Colonic mucosa (tissue), 4 donors: ENCODE data around the gene CLDN34. TPM values are rescaled to one million over a fixed set of nuclear protein-coding genes. Genes with fewer than 3 reads are reported as not detected.

Experiments
- DNase-seq: peaks from one replicate; pipeline ENCODE4 v3.0.0-alpha.2; 2020
- H3K27ac ChIP-seq: fragments of 200-600 bp; one replicate; pipeline ENCODE4 v1.8.0; 2021
- H3K27me3 ChIP-seq: fragments of 200-600 bp; one replicate; pipeline ENCODE4 v1.8.0; 2021
- H3K36me3 ChIP-seq: fragments of 200-600 bp; one replicate; pipeline ENCODE4 v1.8.0; 2021
- H3K4me1 ChIP-seq: fragments of 200-600 bp; one replicate; pipeline ENCODE4 v1.8.0; 2021; ENCODE audit warnings: mild to moderate bottlenecking
- H3K4me3 ChIP-seq: fragments of 200-600 bp; one replicate; pipeline ENCODE4 v1.8.0; 2021
- H3K9ac ChIP-seq, 2 donors: one replicate each; pipeline ENCODE4 v1.7.0; 2013; ENCODE audit warnings: control low read depth in 2 of 2, low read depth in 2 of 2, low read length in 2 of 2
- H3K9me3 ChIP-seq: fragments of 200-600 bp; one replicate; pipeline ENCODE4 v1.8.0; 2021
- intact Hi-C: fragments of 100-400 bp; cut with DNase I; formaldehyde crosslinking; loops from one replicate; pipeline ENCODE4 v1.14.1; 2022
- total RNA-seq, 2 donors: library from RNA; stranded (reverse); fragmentation: NEBNext Ultra II Directional in 1 of 2; extraction: Animal tissue kit (Norgen Biotek cat#: 25700) in 1 of 2; gene quantifications; one replicate each; pipeline ENCODE4 v1.2.1, GENCODE V29; 2021
- TF ChIP-seq, protein P1 (sequence below): fragments of 200-600 bp; IDR thresholded peaks from one replicate; pipeline ENCODE4 v1.8.0; 2022; ENCODE audit warnings: antibody characterized with exemption, mild to moderate bottlenecking
- donor health status: healthy.
- donor health status: DM: no; HTN: no; CAD: no.
- donor health status: DM: no; HTN: no; CAD: no.

Gene CLDN34
- total RNA-seq, 2 donors from 2014 or later, result 0.24 to 0.27 TPM

DNA sequence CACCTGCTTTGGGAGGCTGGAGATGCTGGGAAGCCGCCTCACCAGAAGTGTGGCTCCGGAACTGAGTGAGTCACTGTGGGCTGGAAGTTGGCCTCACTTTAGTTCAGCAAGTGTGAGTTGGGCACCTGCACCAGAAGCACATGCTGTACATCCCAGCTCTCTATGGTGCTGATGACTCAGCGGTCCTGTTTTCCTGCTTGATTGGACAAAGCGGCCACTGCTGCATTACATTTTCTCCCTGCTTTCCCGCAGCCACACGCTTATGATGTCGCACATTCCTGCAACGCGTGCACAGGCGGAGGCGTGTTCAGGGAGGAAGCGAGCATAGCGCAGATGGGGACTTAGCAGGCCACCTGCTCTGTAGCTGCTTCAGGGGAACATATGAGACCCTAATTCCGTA is 26.7 kb upstream of the CLDN34 start:
- no peak overlapping the region for H3K4me3 ChIP-seq
- H3K36me3 ChIP-seq, result no peaks in the 10 kb centered on the region
- TF ChIP-seq, protein P1, sequence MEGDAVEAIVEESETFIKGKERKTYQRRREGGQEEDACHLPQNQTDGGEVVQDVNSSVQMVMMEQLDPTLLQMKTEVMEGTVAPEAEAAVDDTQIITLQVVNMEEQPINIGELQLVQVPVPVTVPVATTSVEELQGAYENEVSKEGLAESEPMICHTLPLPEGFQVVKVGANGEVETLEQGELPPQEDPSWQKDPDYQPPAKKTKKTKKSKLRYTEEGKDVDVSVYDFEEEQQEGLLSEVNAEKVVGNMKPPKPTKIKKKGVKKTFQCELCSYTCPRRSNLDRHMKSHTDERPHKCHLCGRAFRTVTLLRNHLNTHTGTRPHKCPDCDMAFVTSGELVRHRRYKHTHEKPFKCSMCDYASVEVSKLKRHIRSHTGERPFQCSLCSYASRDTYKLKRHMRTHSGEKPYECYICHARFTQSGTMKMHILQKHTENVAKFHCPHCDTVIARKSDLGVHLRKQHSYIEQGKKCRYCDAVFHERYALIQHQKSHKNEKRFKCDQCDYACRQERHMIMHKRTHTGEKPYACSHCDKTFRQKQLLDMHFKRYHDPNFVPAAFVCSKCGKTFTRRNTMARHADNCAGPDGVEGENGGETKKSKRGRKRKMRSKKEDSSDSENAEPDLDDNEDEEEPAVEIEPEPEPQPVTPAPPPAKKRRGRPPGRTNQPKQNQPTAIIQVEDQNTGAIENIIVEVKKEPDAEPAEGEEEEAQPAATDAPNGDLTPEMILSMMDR, result no peak

DNA sequence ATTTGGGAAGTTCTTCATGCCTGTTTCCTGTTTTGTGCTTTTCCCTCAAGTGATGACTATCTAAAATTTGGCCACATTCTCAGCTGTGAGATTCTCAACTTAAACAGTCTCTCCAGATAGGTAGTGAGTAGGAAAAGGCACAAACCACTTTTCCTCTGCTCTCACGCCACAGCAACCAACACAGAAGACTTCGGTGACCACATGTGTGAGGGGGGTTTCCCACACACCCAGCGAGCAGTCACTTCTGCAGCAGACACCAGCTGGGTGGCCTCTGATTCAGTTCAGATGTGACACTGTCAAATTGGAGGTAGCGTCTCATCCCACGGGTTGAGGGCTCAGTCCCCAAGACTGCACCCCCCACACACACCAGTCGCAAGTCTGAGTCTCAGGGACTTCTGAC is 25.1 kb upstream of the CLDN34 start:
- Histone ChIP-seq H3K9me3 (no peaks in the 10 kb centered on the region), H3K4me3 (no peak overlapping the region), H3K27ac (no peak overlapping the region), H3K4me1 (no peaks in the 10 kb centered on the region), H3K27me3 (no peaks in the 10 kb centered on the region), H3K36me3 (no peaks in the 10 kb centered on the region), H3K9ac (no peak overlapping the region)
- intact Hi-C loops, result no loop called here
- DNase-seq, result no peak
- TF ChIP-seq, protein P1, result no peak

More for the DNA sequence above, 26.7 kb upstream of the CLDN34 start:
- Histone ChIP-seq H3K4me1 (no peaks in the 10 kb centered on the region), H3K9ac (no peak overlapping the region), H3K27me3 (no peaks in the 10 kb centered on the region), H3K9me3 (no peaks in the 10 kb centered on the region), H3K27ac (no peak overlapping the region)
- DNase-seq, result no peak
- intact Hi-C loops, result no loop called here

DNA sequence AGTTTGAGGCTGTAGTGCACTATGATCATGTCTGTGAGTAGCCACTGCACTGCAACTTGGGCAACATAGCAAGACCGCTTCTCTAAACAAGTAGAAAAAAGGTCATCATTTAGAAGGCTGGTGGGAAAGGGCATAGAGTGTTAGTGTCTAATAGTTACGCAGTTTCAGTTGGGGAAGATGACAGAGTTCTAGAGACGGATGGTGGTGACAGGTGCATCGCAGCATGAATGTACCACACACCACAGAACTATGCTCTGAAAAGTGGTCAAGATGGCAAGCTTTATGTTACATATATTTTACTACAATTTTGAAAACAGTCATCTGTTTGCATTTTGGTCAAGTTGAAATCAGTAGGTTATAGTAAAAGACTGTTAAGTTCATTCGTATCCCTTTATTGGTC is 23.7 kb upstream of the CLDN34 start:
- intact Hi-C loops, result no loop called here
- no peaks in the 10 kb centered on the region for H3K4me1 ChIP-seq
- no peaks in the 10 kb centered on the region for H3K9me3 ChIP-seq
- no peak for DNase-seq
- no peaks in the 10 kb centered on the region for H3K36me3 ChIP-seq
- TF ChIP-seq, protein P1, result no peak
- H3K27ac ChIP-seq, result no peak overlapping the region
- no peaks in the 10 kb centered on the region for H3K27me3 ChIP-seq
- no peak overlapping the region for H3K9ac ChIP-seq
- no peak overlapping the region for H3K4me3 ChIP-seq

- no peak for DNase-seq
- Histone ChIP-seq H3K4me3 (no peak overlapping the region), H3K27me3 (no peaks in the 10 kb centered on the region), H3K9ac (no peak overlapping the region), H3K27ac (no peak overlapping the region), H3K36me3 (no peaks in the 10 kb centered on the region), H3K4me1 (no peaks in the 10 kb centered on the region), H3K9me3 (no peaks in the 10 kb centered on the region)
- TF ChIP-seq, protein P1, result no peak
- intact Hi-C loops, result no loop called here
Measured at GRCh38 chrX:9947131-9947794, 19.9 kb upstream of the CLDN34 start.

- Histone ChIP-seq H3K9me3 (no peaks in the 10 kb centered on the region), H3K27me3 (no peaks in the 10 kb centered on the region)
- intact Hi-C loops, result no loop called here
Measured at GRCh38 chrX:9948406-9948805, 18.8 kb upstream of the CLDN34 start.

More at GRCh38 chrX:9948406-9948805, 18.8 kb upstream of the CLDN34 start:
- Histone ChIP-seq H3K4me1 (no peaks in the 10 kb centered on the region), H3K27ac (no peak overlapping the region), H3K4me3 (no peak overlapping the region), H3K9ac (no peak overlapping the region), H3K36me3 (no peaks in the 10 kb centered on the region)
- TF ChIP-seq, protein P1, result no peak
- no peak for DNase-seq
